H1 (cell line): Measurements from ENCODE around the gene CDHR2. TPM values are rescaled to one million over a fixed set of nuclear protein-coding genes. Genes with fewer than 3 reads are reported as not detected.

ENCODE experiments used
- CTCF ChIA-PET: fragments of 300-600 bp; sonication (Branson Sonifier 250); formaldehyde crosslinking; loops from one replicate; lab custom pipeline; 2021; ENCODE audit not compliant: partially characterized antibody; lab: Charles Lee
- POLR2A ChIA-PET: fragments of 300-600 bp; sonication (Branson Sonifier 250); formaldehyde crosslinking; loops from one replicate; lab custom pipeline; 2021; ENCODE audit warnings: inconsistent platforms; ENCODE audit not compliant: partially characterized antibody; lab: Charles Lee
- DNase-seq, 2 experiments: peaks; one replicate each; pipeline versions ENCODE4 v3.0.0 to v3.0.0-alpha.2; 2010 to 2022; ENCODE audit warnings: low spot score in 2 of 2, low read depth in 1 of 2, mixed read lengths in 1 of 2
- FAIRE-seq: peaks from 2 replicates; lab custom pipeline; 2011; peaks lifted over from hg19 to GRCh38; lab: Jason Lieb, UNC
- H2AFZ ChIP-seq: 2 replicates; pipeline ENCODE4 v1.8.1; 2012; ENCODE audit warnings: low read length, inconsistent platforms
- H2AK5ac ChIP-seq: 2 replicates; pipeline ENCODE4 v1.6.1; 2013; ENCODE audit warnings: low read depth, low read length
- H2BK120ac ChIP-seq: replicated peaks from 2 replicates; pipeline ENCODE3; 2013; ENCODE audit warnings: low read depth, low read length, inconsistent platforms
- H2BK12ac ChIP-seq: 2 replicates; pipeline ENCODE4 v1.6.1; 2013; ENCODE audit warnings: low read depth, low read length
- H2BK15ac ChIP-seq: 2 replicates; pipeline ENCODE4 v1.6.1; 2013; ENCODE audit warnings: low read length
- H2BK20ac ChIP-seq: 2 replicates; pipeline ENCODE4 v1.6.1; 2013; ENCODE audit warnings: low read length
- H2BK5ac ChIP-seq: 2 replicates; pipeline ENCODE4 v1.6.1; 2013; ENCODE audit warnings: low read depth, low read length
- H3K14ac ChIP-seq: 2 replicates; pipeline ENCODE4 v1.6.1; 2013; ENCODE audit warnings: inconsistent platforms; ENCODE audit not compliant: insufficient read length
- H3K18ac ChIP-seq: 2 replicates; pipeline ENCODE4 v1.6.1; 2013; ENCODE audit warnings: low read length; ENCODE audit errors: extremely low read depth
- H3K23ac ChIP-seq: 2 replicates; pipeline ENCODE4 v1.6.1; 2013; ENCODE audit warnings: inconsistent platforms; ENCODE audit not compliant: insufficient read length
- H3K23me2 ChIP-seq: 2 replicates; pipeline ENCODE4 v1.6.1; 2013; ENCODE audit warnings: low read depth, low read length
- H3K27ac ChIP-seq: 2 replicates; pipeline ENCODE4 v1.6.1; 2011; ENCODE audit warnings: low read depth, low read length, inconsistent platforms
- H3K27me3 ChIP-seq, 4 experiments: replicated peaks in 1 of 4; 1 replicate in 1 of 4; 2 replicates in 3 of 4; pipeline versions ENCODE4 v1.6.1 to v1.8.1; 2011 to 2013; ENCODE audit warnings: low read length in 3 of 4, mild to moderate bottlenecking in 3 of 4, inconsistent platforms in 2 of 4, mixed read lengths in 2 of 4, moderate library complexity in 1 of 4; ENCODE audit not compliant: control insufficient read depth in 3 of 4, insufficient read depth in 3 of 4; ENCODE audit errors: extremely low read depth in 1 of 4
- H3K36me3 ChIP-seq, 4 experiments: 2 replicates each; pipeline versions ENCODE4 v1.6.1 to v1.8.1; 2011 to 2013; ENCODE audit warnings: mild to moderate bottlenecking in 4 of 4, low read length in 3 of 4, moderate library complexity in 2 of 4, control low read depth in 1 of 4, inconsistent platforms in 1 of 4; ENCODE audit not compliant: insufficient read depth in 4 of 4, control insufficient read depth in 2 of 4
- H3K4ac ChIP-seq: replicated peaks from 2 replicates; pipeline ENCODE3; 2013; ENCODE audit warnings: low read length, low read depth, mixed read lengths, inconsistent platforms; ENCODE audit not compliant: insufficient read length
- H3K4me1 ChIP-seq, 4 experiments: replicated peaks in 1 of 4; 1 replicate in 1 of 4; 2 replicates in 3 of 4; pipeline versions ENCODE4 v1.6.1 to v1.8.1; 2011 to 2013; ENCODE audit warnings: low read length in 3 of 4, inconsistent platforms in 2 of 4, mixed read lengths in 1 of 4; ENCODE audit not compliant: insufficient read depth in 4 of 4, control insufficient read depth in 3 of 4
- H3K4me2 ChIP-seq, 2 experiments: 2 replicates each; pipeline versions ENCODE4 v1.6.1 to v1.8.1; 2011 to 2013; ENCODE audit warnings: low read depth in 2 of 2, low read length in 2 of 2, control low read depth in 1 of 2, inconsistent platforms in 1 of 2, mild to moderate bottlenecking in 1 of 2; ENCODE audit not compliant: insufficient read depth in 1 of 2
- H3K4me3 ChIP-seq, 4 experiments: fragments of 200-600, 300-600 bp in 1 of 4; sonication (generic), shearing (Covaris generic), sonication (Bioruptor Twin) in 1 of 4; 2 replicates each; pipeline versions ENCODE4 v1.5.1 to v1.8.1; 2011 to 2016; ENCODE audit warnings: low read length in 4 of 4, low read depth in 3 of 4, control low read depth in 2 of 4, inconsistent platforms in 2 of 4, mild to moderate bottlenecking in 2 of 4, mixed read lengths in 1 of 4, moderate library complexity in 1 of 4; ENCODE audit not compliant: insufficient read depth in 2 of 4; ENCODE audit errors: extremely low read depth in 1 of 4
- H3K56ac ChIP-seq: replicated peaks from 2 replicates; pipeline ENCODE3; 2013; ENCODE audit warnings: low read depth, mild to moderate bottlenecking, mixed read lengths, low read length, inconsistent platforms; ENCODE audit not compliant: insufficient read length
- H3K79me1 ChIP-seq: 2 replicates; pipeline ENCODE4 v1.6.1; 2013; ENCODE audit warnings: low read depth, low read length, control low read depth
- H3K79me2 ChIP-seq, 2 experiments: 2 replicates each; pipeline versions ENCODE4 v1.6.1 to v1.8.1; 2012 to 2013; ENCODE audit warnings: low read length in 2 of 2, mild to moderate bottlenecking in 2 of 2, inconsistent platforms in 1 of 2; ENCODE audit not compliant: insufficient read depth in 2 of 2, control insufficient read depth in 1 of 2
- H3K9ac ChIP-seq, 4 experiments: replicated peaks in 1 of 4; 1 replicate in 1 of 4; 2 replicates in 3 of 4; pipeline versions ENCODE4 v1.6.1 to v1.8.1; 2011 to 2013; ENCODE audit warnings: low read depth in 3 of 4, low read length in 3 of 4, control low read depth in 2 of 4, mild to moderate bottlenecking in 2 of 4, moderate library complexity in 2 of 4, inconsistent platforms in 1 of 4; ENCODE audit errors: extremely low read depth in 1 of 4
- H3K9me3 ChIP-seq, 2 experiments: 2 replicates each; pipeline versions ENCODE4 v1.6.1 to v1.8.1; 2012 to 2013; ENCODE audit warnings: mild to moderate bottlenecking in 2 of 2, moderate library complexity in 2 of 2, control low read depth in 1 of 2, inconsistent platforms in 1 of 2, low read depth in 1 of 2, low read length in 1 of 2, mixed read lengths in 1 of 2; ENCODE audit not compliant: insufficient read depth in 2 of 2
- H4K20me1 ChIP-seq, 2 experiments: replicated peaks in 1 of 2; 2 replicates each; pipeline versions ENCODE3 to v1.8.1; 2011 to 2013; ENCODE audit warnings: inconsistent platforms in 2 of 2, low read length in 2 of 2, mild to moderate bottlenecking in 1 of 2; ENCODE audit not compliant: insufficient read depth in 2 of 2, control insufficient read depth in 1 of 2
- H4K5ac ChIP-seq: 2 replicates; pipeline ENCODE4 v1.6.1; 2013; ENCODE audit warnings: low read length, low read depth, mixed read lengths, inconsistent platforms; ENCODE audit not compliant: insufficient read length
- H4K8ac ChIP-seq: 2 replicates; pipeline ENCODE4 v1.8.0; 2013; ENCODE audit warnings: mild to moderate bottlenecking, moderate library complexity, low read length, inconsistent platforms; ENCODE audit not compliant: insufficient read depth; ENCODE audit errors: extremely low read depth
- H4K91ac ChIP-seq: replicated peaks from 2 replicates; pipeline ENCODE3; 2013; ENCODE audit warnings: low read length, mixed read lengths, inconsistent platforms; ENCODE audit not compliant: insufficient read length
- CEBPB ChIP-seq: IDR thresholded peaks from 2 replicates; pipeline ENCODE4 v1.6.1; 2012; ENCODE audit warnings: low read depth, low read length
- WGBS, 2 experiments: shearing (Covaris generic) in 1 of 2; methylation state at CpG; one replicate each; pipeline versions ENCODE4 v1.1.6 to v1.1.7; 2013 to 2015; ENCODE audit warnings: low lambda C conversion rate in 2 of 2, mixed read lengths in 2 of 2, inconsistent platforms in 1 of 2, low coverage in 1 of 2, missing lambda C conversion rate in 1 of 2; ENCODE audit not compliant: insufficient replicate concordance in 2 of 2, insufficient coverage in 1 of 2, insufficient read length in 1 of 2; ENCODE audit errors: extremely low coverage in 1 of 2, missing lambda C conversion rate in 1 of 2; 5-methylcytosine and 5-hydroxymethylcytosine counted together
- long read RNA-seq, 2 experiments: library from RNA in 1 of 2; library from capped mRNA in 1 of 2; stranded (forward); transcript quantifications; one replicate each; pipeline ENCODE4 v2.0.0, GENCODE V29; 2021; ENCODE audit warnings: inconsistent platforms in 1 of 2
- polyA minus RNA-seq, 3 experiments: library from RNA; depleted of rRNA, polyadenylated mRNA; stranded (reverse); fragments of >200 nt; gene quantifications; 1 replicate in 2 of 3; 2 replicates in 1 of 3; pipeline ENCODE4 v1.2.3, GENCODE V29; 2011
- polyA plus RNA-seq, 7 experiments: library from polyadenylated mRNA; depleted of rRNA in 3 of 7; stranded (reverse) in 5 of 7; unstranded in 2 of 7; fragments of >200 nt in 5 of 7; fragments of 200-250 nt in 2 of 7; gene quantifications; 1 replicate in 5 of 7; 2 replicates in 1 of 7; 4 replicates in 1 of 7; pipeline versions ENCODE4 v1.2.1 to v1.2.3, GENCODE V29; 2011 to 2013; ENCODE audit warnings: missing spikeins in 2 of 7, mixed read lengths in 2 of 7
- total RNA-seq: library from RNA; stranded (reverse); fragmentation: NEBNext Ultra II Directional; extraction: Animal tissue kit (Norgen Biotek cat#: 25700); gene quantifications from 2 replicates; pipeline ENCODE4 v1.2.1, GENCODE V29; 2021

The CDHR2 gene, protein sequence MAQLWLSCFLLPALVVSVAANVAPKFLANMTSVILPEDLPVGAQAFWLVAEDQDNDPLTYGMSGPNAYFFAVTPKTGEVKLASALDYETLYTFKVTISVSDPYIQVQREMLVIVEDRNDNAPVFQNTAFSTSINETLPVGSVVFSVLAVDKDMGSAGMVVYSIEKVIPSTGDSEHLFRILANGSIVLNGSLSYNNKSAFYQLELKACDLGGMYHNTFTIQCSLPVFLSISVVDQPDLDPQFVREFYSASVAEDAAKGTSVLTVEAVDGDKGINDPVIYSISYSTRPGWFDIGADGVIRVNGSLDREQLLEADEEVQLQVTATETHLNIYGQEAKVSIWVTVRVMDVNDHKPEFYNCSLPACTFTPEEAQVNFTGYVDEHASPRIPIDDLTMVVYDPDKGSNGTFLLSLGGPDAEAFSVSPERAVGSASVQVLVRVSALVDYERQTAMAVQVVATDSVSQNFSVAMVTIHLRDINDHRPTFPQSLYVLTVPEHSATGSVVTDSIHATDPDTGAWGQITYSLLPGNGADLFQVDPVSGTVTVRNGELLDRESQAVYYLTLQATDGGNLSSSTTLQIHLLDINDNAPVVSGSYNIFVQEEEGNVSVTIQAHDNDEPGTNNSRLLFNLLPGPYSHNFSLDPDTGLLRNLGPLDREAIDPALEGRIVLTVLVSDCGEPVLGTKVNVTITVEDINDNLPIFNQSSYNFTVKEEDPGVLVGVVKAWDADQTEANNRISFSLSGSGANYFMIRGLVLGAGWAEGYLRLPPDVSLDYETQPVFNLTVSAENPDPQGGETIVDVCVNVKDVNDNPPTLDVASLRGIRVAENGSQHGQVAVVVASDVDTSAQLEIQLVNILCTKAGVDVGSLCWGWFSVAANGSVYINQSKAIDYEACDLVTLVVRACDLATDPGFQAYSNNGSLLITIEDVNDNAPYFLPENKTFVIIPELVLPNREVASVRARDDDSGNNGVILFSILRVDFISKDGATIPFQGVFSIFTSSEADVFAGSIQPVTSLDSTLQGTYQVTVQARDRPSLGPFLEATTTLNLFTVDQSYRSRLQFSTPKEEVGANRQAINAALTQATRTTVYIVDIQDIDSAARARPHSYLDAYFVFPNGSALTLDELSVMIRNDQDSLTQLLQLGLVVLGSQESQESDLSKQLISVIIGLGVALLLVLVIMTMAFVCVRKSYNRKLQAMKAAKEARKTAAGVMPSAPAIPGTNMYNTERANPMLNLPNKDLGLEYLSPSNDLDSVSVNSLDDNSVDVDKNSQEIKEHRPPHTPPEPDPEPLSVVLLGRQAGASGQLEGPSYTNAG (N-terminal part only)
- total RNA-seq (0.43 and 0.69 TPM in 2 replicates), polyA plus RNA-seq (2011; rRNA removed) (0.02 and 0.06 TPM in 2 replicates), polyA minus RNA-seq (2011; rRNA and poly(A)+ RNA removed) (0.06 and 0.17 TPM in 2 replicates)
- polyA plus RNA-seq (2011; cell fraction: cytosol; rRNA removed) = 0.04 TPM
- 0.26 TPM for polyA plus RNA-seq (2011; cell fraction: nucleus; rRNA removed)
- polyA plus RNA-seq (2012, experiment 1 of 2) = 0.08 to 0.52 TPM (median 0.25 TPM) in 3 of 4 replicates, not detected in the other
- polyA plus RNA-seq (2012, experiment 2 of 2) = not detected
- 0.04 TPM for polyA plus RNA-seq (2013, experiment 1 of 2)
- polyA plus RNA-seq (2013, experiment 2 of 2) = 0.02 TPM
- polyA minus RNA-seq (2011; cell fraction: cytosol; rRNA and poly(A)+ RNA removed) = not detected
- 0.50 TPM for polyA minus RNA-seq (2011; cell fraction: nucleus; rRNA and poly(A)+ RNA removed)
- long read RNA-seq, experiment 1 = 0 reads
- long read RNA-seq, experiment 2 = 0 reads

DNA sequence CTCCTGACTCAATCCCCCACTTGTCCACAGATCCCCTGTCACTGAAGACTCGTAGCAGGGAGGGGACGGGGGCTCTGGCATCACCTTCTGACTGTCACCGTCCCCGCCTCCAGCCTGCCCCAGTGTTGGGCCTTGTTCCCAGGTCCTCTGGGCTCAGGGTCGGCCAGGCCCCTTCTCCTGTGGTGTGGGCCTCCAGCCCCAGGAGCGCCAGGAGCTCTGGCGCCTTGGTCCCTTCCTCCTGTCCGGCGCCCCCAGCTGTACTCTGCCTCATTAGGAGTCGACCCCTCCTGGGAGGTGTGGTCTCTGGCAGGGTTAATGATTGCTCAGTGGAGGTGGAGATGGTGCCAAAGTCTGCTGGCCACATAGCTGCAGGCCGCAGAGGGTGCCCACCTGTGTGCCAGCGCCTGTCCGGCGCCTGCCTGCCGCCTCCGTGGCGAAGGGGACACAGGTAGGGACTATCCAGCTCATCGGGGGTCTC lies at the start of gene CDHR2:
Gene CDHR2 (plus strand): TSS at position 376 of the 478 bp plus-strand sequence. CDS start 16,011 bp downstream, outside the sequence.
- H2BK12ac ChIP-seq = no peak within 1 kb of the TSS
- TF ChIP-seq CEBPB = no peak
- no peak within 1 kb of the TSS for H3K14ac ChIP-seq
- H2BK20ac ChIP-seq = no peak within 1 kb of the TSS
- H3K9ac ChIP-seq = no peak within 1 kb of the TSS
- H3K18ac ChIP-seq = no peak within 1 kb of the TSS
- H3K9me3 ChIP-seq = no peaks in the 10 kb centered on the region
- no peak within 1 kb of the TSS for H3K4me2 ChIP-seq
- H2BK120ac ChIP-seq = no peak within 1 kb of the TSS
- DNase-seq (no peak), FAIRE-seq (no peak)
- no peaks in the 10 kb centered on the region for H3K79me2 ChIP-seq
- H4K5ac ChIP-seq = no peak within 1 kb of the TSS
- no peak within 1 kb of the TSS for H2BK5ac ChIP-seq
- H3K79me1 ChIP-seq = no peaks in the 10 kb centered on the region
- H2AFZ ChIP-seq = no peak within 1 kb of the TSS
- no peak within 1 kb of the TSS for H3K4ac ChIP-seq
- peaks cover 0 to 1% of the 10 kb centered on the region in 2 experiments for H4K20me1 ChIP-seq
- 87% methylated on average over 16 of the region's 18 CpGs; no CpG with 5 or more reads in 1 of the 2 experiments for WGBS, 2 experiments
- no peak within 1 kb of the TSS for H3K27ac ChIP-seq
- no peak within 1 kb of the TSS for H3K23ac ChIP-seq
- CTCF ChIA-PET = interaction anchor here (1.5 to 2.9 kb wide), 4 partner anchors 10 to 47 kb away, joined by 3 to 16 read pairs (median 12); no protein-coding TSS in a partner anchor
- peaks cover under 1% of the 10 kb centered on the region; the same call in 1 of the 2 replicates for H3K23me2 ChIP-seq
- H3K36me3 ChIP-seq = no peaks in the 10 kb centered on the region
- peaks cover 0 to 11% (median 3%) of the 10 kb centered on the region in 4 experiments; a peak in 4 of 7 replicates for H3K4me1 ChIP-seq
- no peak within 1 kb of the TSS for H4K91ac ChIP-seq
- no peak within 1 kb of the TSS for H2BK15ac ChIP-seq
- H3K27me3 ChIP-seq = no peaks in the 10 kb centered on the region
- no peak within 1 kb of the TSS for H3K56ac ChIP-seq
- no peak within 1 kb of the TSS for H2AK5ac ChIP-seq
- no peak within 1 kb of the TSS for H3K4me3 ChIP-seq
- H4K8ac ChIP-seq = peak within 1 kb of the TSS; percentile 59; the same call in 1 of the 2 replicates
- POLR2A ChIA-PET = interaction anchor here (0.7 to 6.9 kb wide), 6 partner anchors 9 to 883 kb away, joined by 3 to 63 read pairs (median 3); partner anchors contain the start of gene RNF44
